GM12801 (cell line): ENCODE data around the gene DMKN.

Source experiments
- TF ChIP-seq, protein P1 (sequence below): IDR thresholded peaks from one replicate; pipeline ENCODE4 v1.5.1; 2011; ENCODE audit warnings: control low read depth; ENCODE audit not compliant: insufficient read length; ENCODE audit errors: extremely low read depth

The DMKN gene

DNA sequence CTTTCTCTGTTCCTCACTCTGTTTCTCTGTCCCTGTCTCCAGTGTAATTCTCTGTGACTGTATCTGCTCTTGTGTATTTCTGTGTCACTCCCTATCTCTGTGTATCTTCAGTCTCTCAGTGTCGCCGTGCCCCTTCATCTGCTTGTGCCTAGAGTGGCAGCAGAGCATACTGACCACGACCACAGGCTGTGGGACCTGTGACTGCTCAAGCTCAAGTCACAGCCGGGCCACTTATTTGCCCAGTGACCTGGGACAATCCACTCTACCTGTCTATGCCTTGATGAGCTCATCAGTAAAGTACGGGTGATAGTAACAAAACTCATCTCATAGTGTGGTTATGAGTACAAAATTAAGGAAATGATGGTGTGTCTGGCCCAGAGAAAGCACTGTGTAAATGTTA is 40.6 kb upstream of the DMKN start:
- TF ChIP-seq, protein P1, sequence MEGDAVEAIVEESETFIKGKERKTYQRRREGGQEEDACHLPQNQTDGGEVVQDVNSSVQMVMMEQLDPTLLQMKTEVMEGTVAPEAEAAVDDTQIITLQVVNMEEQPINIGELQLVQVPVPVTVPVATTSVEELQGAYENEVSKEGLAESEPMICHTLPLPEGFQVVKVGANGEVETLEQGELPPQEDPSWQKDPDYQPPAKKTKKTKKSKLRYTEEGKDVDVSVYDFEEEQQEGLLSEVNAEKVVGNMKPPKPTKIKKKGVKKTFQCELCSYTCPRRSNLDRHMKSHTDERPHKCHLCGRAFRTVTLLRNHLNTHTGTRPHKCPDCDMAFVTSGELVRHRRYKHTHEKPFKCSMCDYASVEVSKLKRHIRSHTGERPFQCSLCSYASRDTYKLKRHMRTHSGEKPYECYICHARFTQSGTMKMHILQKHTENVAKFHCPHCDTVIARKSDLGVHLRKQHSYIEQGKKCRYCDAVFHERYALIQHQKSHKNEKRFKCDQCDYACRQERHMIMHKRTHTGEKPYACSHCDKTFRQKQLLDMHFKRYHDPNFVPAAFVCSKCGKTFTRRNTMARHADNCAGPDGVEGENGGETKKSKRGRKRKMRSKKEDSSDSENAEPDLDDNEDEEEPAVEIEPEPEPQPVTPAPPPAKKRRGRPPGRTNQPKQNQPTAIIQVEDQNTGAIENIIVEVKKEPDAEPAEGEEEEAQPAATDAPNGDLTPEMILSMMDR, result no peak

DNA sequence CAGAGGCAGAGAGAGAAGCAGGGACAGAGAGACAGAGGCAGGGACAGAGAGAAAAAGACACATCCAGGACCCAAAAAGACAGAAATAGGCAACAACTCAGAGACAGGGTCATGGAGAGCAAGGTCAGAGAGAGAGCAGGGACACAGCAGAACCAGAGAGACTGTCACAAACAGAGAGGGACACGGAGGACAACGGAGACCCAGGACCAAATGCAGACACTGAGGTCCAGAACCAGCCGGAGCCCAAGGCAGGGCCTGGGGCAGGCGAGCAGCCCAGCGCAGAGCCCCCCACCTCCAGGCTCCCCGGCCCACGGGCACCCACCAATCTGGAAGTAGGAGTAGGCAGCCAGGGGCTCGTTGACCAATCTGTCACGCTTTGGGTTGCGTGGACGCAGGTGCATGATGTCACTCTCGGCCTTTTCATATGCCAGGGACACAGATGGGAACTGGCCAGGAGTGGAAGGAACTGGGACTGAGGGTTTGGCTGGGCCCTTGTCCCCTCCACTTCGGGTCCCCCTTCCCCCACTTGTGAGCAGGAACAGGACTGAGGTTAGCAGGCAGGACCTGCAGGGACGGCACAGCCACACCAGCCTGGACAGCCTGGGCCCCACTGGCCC is 40.0 kb upstream of the DMKN start:
- TF ChIP-seq, protein P1, result no peak

DNA sequence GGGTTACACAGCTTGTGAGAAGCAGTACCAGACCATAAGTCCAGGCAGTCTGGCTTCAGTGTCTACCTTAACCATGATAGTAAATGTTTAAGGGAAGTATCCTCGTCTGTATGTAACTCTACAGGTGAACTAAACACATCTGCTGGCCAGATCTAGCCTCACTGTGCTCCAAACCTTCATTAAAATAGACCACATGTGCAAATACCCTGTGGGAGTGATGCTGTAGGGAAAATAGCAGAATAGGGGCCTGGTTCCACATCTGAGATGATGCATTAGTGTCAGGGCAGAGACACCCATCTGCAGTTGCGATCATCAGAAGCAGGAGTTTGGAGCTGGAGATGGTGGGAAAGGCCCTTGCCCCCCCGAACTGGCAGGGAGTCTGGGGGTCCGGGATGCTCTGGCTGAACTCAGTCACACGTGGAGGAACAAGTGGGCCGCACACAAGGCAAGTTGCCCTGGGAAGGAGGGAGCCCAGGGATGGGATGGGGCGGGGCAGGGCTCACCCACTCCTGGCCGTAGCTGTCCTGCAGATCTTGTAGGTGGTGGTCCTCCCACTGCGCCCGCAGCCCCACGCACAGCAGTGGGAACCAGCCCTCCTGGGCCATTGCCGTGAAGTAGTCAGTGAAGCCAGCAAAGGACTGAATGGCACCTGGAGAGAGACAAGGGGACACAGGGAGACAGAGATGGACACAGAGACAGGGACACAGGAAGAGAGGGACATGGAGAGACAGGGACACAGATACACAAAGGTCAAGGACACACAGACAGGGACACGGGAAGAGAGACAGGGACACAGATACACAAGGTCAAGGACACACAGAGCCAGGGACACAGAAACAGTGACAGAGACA is 39.3 kb upstream of the DMKN start:
- TF ChIP-seq, protein P1, result no peak

DNA sequence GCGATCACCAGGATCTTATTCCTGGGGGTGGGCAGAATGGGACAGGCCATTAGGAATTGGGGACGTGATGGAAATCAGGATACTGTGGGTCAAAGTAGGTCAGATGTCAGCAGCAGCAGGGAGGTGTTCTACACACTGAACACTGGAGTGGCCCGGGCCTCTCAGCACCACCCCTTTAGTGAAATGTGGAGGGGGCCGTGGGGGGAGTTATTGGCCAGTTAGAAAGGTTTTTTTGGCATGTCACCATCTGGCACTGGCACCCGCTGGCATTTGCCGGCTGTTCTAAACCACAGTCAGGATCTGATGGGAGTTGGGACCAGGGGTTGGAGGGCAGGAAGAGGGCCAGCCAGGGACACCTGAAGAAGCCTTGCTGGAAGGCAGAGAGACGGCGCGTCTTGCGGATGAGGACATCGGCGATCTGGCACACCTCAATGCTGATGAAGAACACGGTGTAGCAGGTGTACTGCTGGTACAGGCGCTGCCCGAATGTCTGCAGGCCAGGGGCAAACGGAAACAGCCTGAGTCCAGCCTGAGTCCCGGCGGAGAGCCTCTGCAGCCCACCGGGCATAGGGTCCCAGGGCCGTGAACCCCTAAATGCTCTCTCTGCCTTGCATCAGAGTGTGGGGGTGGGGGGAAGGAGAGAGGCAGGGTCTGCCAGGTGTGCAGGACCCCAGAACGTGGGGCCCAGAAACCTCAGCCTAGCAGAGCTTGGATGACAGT is 37.8 kb upstream of the DMKN start:
- TF ChIP-seq, protein P1, result no peak

DNA sequence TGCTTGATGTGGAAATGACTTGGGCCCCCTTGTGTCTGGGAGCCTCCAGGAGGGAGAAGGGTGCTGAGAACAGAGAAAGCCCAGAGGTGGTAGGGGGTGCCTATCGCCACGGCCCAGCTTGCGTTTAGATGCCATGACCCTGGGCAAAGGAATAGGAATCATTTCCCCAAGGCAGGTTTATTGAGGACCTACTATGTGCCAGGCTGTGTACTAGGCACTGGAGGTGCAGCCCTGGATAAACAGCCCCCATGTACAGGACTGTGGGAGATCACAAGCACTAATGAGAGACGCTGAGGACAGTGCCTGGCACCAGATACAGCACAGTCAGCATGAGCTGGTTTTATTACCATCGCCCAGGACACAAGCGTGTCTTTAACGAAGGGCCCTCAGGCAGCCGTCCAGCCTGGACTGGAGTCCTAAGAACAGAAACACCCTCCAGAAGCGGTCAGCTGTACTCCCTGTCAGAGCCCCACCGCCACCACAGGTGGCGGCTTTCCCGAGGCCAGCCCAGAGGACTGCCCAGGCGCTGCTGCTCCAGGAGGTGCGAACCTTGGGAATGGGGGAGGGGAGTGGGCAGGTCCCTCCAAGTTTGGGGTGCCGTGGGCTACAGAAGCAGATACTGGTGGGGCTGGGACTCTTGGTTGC is 36.6 kb upstream of the DMKN start:
- TF ChIP-seq, protein P1, result no peak

DNA sequence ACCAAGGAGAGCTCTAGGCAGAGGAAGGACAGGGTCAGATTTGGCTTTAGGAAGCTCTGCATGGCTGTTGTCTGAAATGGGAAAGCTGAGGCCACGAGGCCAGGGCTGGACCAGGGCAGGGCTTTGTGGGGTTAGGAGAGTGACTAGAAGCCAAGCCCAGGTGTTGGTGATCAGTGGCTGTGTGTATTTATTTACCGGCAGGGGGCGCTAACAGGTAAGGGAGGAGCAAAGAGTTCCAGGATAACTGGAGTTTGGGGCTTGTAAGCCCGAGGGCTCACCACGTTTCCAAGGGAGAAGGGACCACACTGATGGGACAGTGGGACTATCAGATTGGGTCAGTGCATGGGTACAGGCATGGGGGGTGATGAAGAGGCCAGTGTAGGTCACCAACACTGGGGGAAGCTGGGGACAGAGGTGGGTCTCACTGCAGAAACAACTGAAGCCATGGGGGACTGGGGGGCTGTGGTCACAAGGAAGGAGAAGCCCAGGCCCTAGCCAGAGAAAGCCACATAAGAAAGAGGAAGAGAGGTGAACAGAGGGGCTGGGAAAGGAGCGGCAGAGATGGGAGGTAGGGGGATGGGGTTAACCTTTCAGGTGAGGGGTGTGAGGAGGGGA is 35.8 kb upstream of the DMKN start:
- TF ChIP-seq, protein P1, result no peak
